ENCODE results near the gene LEF1.

Gene LEF1

GRCh38 chr4:108149588-108150380 lies 18.9 kb downstream of the LEF1 start:
- H3K27ac ChIP-seq: no peak overlapping the region
- H3K4me1 ChIP-seq: no peaks in the 10 kb centered on the region
- DNase-seq: no peak
- no peak for TF ChIP-seq CTCF (IDR thresholded peaks at IDR 0.05)
- no peaks in the 10 kb centered on the region for H3K9me3 ChIP-seq
- intact Hi-C loops (cut with DNase I; ENCODE audit: low total_unique reads): no loop called here
- H3K4me3 ChIP-seq: no peak overlapping the region
- no peaks in the 10 kb centered on the region for H3K36me3 ChIP-seq
- H3K27me3 ChIP-seq: peaks cover 0 to 8% of the 10 kb centered on the region in 2 donors

- no peak for TF ChIP-seq CTCF (IDR thresholded peaks at IDR 0.05)
- Histone ChIP-seq H3K27ac (no peak overlapping the region), H3K4me1 (no peaks in the 10 kb centered on the region), H3K9me3 (no peaks in the 10 kb centered on the region), H3K4me3 (no peak overlapping the region), H3K36me3 (no peaks in the 10 kb centered on the region), H3K27me3 (peaks cover 0 to 14% of the 10 kb centered on the region in 2 donors)
- no peak for DNase-seq
- intact Hi-C loops (cut with DNase I; ENCODE audit: low total_unique reads): no loop called here
Observed at GRCh38 chr4:108148316-108148715, 20.4 kb downstream of the LEF1 start.

- intact Hi-C loops (cut with DNase I; ENCODE audit: low total_unique reads): no loop called here
- no peak overlapping the region for H3K4me3 ChIP-seq
- no peaks in the 10 kb centered on the region for H3K9me3 ChIP-seq
- no peaks in the 10 kb centered on the region for H3K4me1 ChIP-seq
- no peak overlapping the region for H3K27ac ChIP-seq
- no peaks in the 10 kb centered on the region for H3K36me3 ChIP-seq
- DNase-seq: no peak
- peaks cover 0 to 11% of the 10 kb centered on the region in 2 donors for H3K27me3 ChIP-seq
- no peak for TF ChIP-seq CTCF (IDR thresholded peaks at IDR 0.05)
Observed at GRCh38 chr4:108146819-108147218, 21.9 kb downstream of the LEF1 start.

GRCh38 chr4:108146336-108146735 lies 22.4 kb downstream of the LEF1 start:
- Histone ChIP-seq H3K4me3 (no peak overlapping the region), H3K9me3 (no peaks in the 10 kb centered on the region), H3K27ac (no peak overlapping the region), H3K27me3 (peaks cover 0 to 14% of the 10 kb centered on the region in 2 donors), H3K36me3 (no peaks in the 10 kb centered on the region), H3K4me1 (no peaks in the 10 kb centered on the region)
- no peak for DNase-seq
- intact Hi-C loops (cut with DNase I; ENCODE audit: low total_unique reads): no loop called here
- no peak for TF ChIP-seq CTCF (IDR thresholded peaks at IDR 0.05)

- DNase-seq: no peak
- no peaks in the 10 kb centered on the region for H3K36me3 ChIP-seq
- peaks cover 0 to 14% of the 10 kb centered on the region in 2 donors for H3K27me3 ChIP-seq
- intact Hi-C loops (cut with DNase I; ENCODE audit: low total_unique reads): no loop called here
- H3K4me3 ChIP-seq: no peak overlapping the region
- no peak for TF ChIP-seq CTCF (IDR thresholded peaks at IDR 0.05)
- H3K27ac ChIP-seq: no peak overlapping the region
- no peaks in the 10 kb centered on the region for H3K9me3 ChIP-seq
- H3K4me1 ChIP-seq: no peaks in the 10 kb centered on the region
Observed at GRCh38 chr4:108144451-108144850, 24.3 kb downstream of the LEF1 start.
